Keratinocyte (primary cell): ENCODE data around the gene RAI2. TPM values are rescaled to one million over a fixed set of nuclear protein-coding genes. Genes with fewer than 3 reads are reported as not detected.

Experiments used
- DNase-seq: peaks from one replicate; pipeline ENCODE4 v3.0.0-alpha.2; 2011; ENCODE audit warnings: low read depth, missing footprints, low spot score
- FAIRE-seq: peaks from 2 replicates; lab custom pipeline; 2011; peaks lifted over from hg19 to GRCh38; lab: Jason Lieb, UNC
- H2AFZ ChIP-seq: 2 replicates; pipeline ENCODE4 v1.6.0; 2012; ENCODE audit warnings: low read length, control low read depth, inconsistent platforms; ENCODE audit not compliant: control insufficient read depth
- H3K27ac ChIP-seq: 2 replicates; pipeline ENCODE4 v1.5.1; 2011; ENCODE audit warnings: low read length; ENCODE audit not compliant: control insufficient read depth, insufficient read depth
- H3K27me3 ChIP-seq: 3 replicates; pipeline ENCODE4 v1.6.0; 2011; ENCODE audit warnings: low read length; ENCODE audit not compliant: control insufficient read depth, insufficient read depth; ENCODE audit errors: extremely low read depth
- H3K36me3 ChIP-seq, 2 experiments: 2 replicates in 1 of 2; 3 replicates in 1 of 2; pipeline ENCODE4 v1.5.1; 2011; ENCODE audit warnings: low read length in 2 of 2, mild to moderate bottlenecking in 1 of 2; ENCODE audit not compliant: control insufficient read depth in 2 of 2, insufficient read depth in 2 of 2; ENCODE audit errors: extremely low read depth in 1 of 2
- H3K4me1 ChIP-seq: 3 replicates; pipeline ENCODE4 v1.5.1; 2011; ENCODE audit warnings: low read length; ENCODE audit not compliant: control insufficient read depth, insufficient read depth; ENCODE audit errors: extremely low read depth
- H3K4me2 ChIP-seq: 3 replicates; pipeline ENCODE4 v1.6.0; 2011; ENCODE audit warnings: low read depth, low read length; ENCODE audit not compliant: control insufficient read depth, insufficient read depth; ENCODE audit errors: extremely low read depth
- H3K4me3 ChIP-seq, 3 experiments: fragments of 200-600 bp in 1 of 3; sonication (generic) in 1 of 3; 2 replicates in 2 of 3; 3 replicates in 1 of 3; pipeline ENCODE4 v1.5.1; 2011 to 2016; ENCODE audit warnings: low read length in 3 of 3, mild to moderate bottlenecking in 3 of 3, control low read depth in 2 of 3, inconsistent platforms in 1 of 3, low read depth in 1 of 3, mixed read lengths in 1 of 3, mixed run types in 1 of 3, moderate library complexity in 1 of 3; ENCODE audit not compliant: control insufficient read depth in 2 of 3, insufficient read depth in 2 of 3; ENCODE audit errors: extremely low read depth in 1 of 3
- H3K79me2 ChIP-seq: 2 replicates; pipeline ENCODE4 v1.6.0; 2012; ENCODE audit warnings: low read length; ENCODE audit not compliant: control insufficient read depth, insufficient read depth
- H3K9ac ChIP-seq: 3 replicates; pipeline ENCODE4 v1.6.0; 2011; ENCODE audit warnings: low read length; ENCODE audit not compliant: control insufficient read depth, insufficient read depth; ENCODE audit errors: extremely low read depth
- H3K9me1 ChIP-seq: 3 replicates; pipeline ENCODE4 v1.6.0; 2011; ENCODE audit warnings: low read length; ENCODE audit not compliant: control insufficient read depth, insufficient read depth; ENCODE audit errors: extremely low read depth
- H3K9me3 ChIP-seq: 2 replicates; pipeline ENCODE4 v1.5.1; 2012; ENCODE audit warnings: low read depth, low read length; ENCODE audit not compliant: control insufficient read depth
- H4K20me1 ChIP-seq: 3 replicates; pipeline ENCODE4 v1.6.0; 2011; ENCODE audit warnings: low read length; ENCODE audit not compliant: control insufficient read depth, insufficient read depth; ENCODE audit errors: extremely low read depth
- CTCF ChIP-seq, 3 experiments: IDR thresholded peaks in 1 of 3; conservative IDR thresholded peaks in 1 of 3; optimal IDR thresholded peaks in 1 of 3; 2 replicates in 2 of 3; 3 replicates in 1 of 3; pipeline versions ENCODE3 to v1.5.1; 2011; ENCODE audit warnings: low read length in 3 of 3, mild to moderate bottlenecking in 3 of 3, moderate library complexity in 2 of 3, control low read depth in 1 of 3, inconsistent platforms in 1 of 3; ENCODE audit not compliant: insufficient read depth in 2 of 3; ENCODE audit errors: extremely low read depth in 1 of 3
- EZH2 ChIP-seq: IDR thresholded peaks from one replicate; pipeline ENCODE4 v1.6.1; 2012; ENCODE audit warnings: inconsistent platforms, mild to moderate bottlenecking, low read length, moderate library complexity
- dilution Hi-C: fragments of 300-500 bp; cut with MboI; formaldehyde crosslinking; loops from one replicate; pipeline ENCODE4 v1.7.0; 2020; ENCODE audit warnings: low sequenced_read_pairs; ENCODE audit not compliant: extremely low pct_ligation_motif_present
- polyA plus RNA-seq, 5 experiments: library from polyadenylated mRNA; depleted of rRNA in 3 of 5; stranded (reverse) in 3 of 5; stranded (forward) in 1 of 5; unstranded in 1 of 5; fragments of >200 nt; gene quantifications; 1 replicate in 1 of 5; 2 replicates in 3 of 5; 3 replicates in 1 of 5; pipeline versions ENCODE4 v1.2.1 to v1.2.3, GENCODE V29; 2011 to 2012; ENCODE audit warnings: missing spikeins in 2 of 5, low read depth in 1 of 5, low replicate concordance in 1 of 5

RAI2 gene
- polyA plus RNA-seq, 1 donor (not counting 4 experiments of a cell fraction or from before 2014, with no cell fraction given), result not detected

- no peak overlapping the region for H3K27ac ChIP-seq
- H4K20me1 ChIP-seq, result no peaks in the 10 kb centered on the region
- no peaks in the 10 kb centered on the region for H3K36me3 ChIP-seq
- H3K9ac ChIP-seq, result no peak overlapping the region
- H3K27me3 ChIP-seq, result peaks cover 3% of the 10 kb centered on the region
- H3K4me2 ChIP-seq, result no peak overlapping the region
- H2AFZ ChIP-seq, result no peak overlapping the region
- no peak for FAIRE-seq
- no peaks in the 10 kb centered on the region for H3K9me1 ChIP-seq
- no peak for TF ChIP-seq CTCF (optimal IDR thresholded peaks at IDR 0.05 in 1 of 3, IDR thresholded peaks at IDR 0.05 in 1 of 3, conservative IDR thresholded peaks at IDR 0.05 in 1 of 3; ENCODE audit: extremely low read depth in 1 of 3, insufficient read depth in 2 of 3, low read length in 3 of 3)
- TF ChIP-seq EZH2, result no peak
- no peak overlapping the region for H3K4me3 ChIP-seq
- dilution Hi-C loops, result no loop called here
- no peaks in the 10 kb centered on the region for H3K79me2 ChIP-seq
- H3K9me3 ChIP-seq, result no peaks in the 10 kb centered on the region
- H3K4me1 ChIP-seq, result no peaks in the 10 kb centered on the region
- DNase-seq, result no peak
Measured at GRCh38 chrX:17848545-17849265, 12.4 kb downstream of the RAI2 start.

GRCh38 chrX:17846045-17846444 lies 15.1 kb downstream of the RAI2 start:
- no peak for DNase-seq
- Histone ChIP-seq H3K4me2 (no peak overlapping the region), H4K20me1 (no peaks in the 10 kb centered on the region), H3K4me3 (no peak overlapping the region), H3K9me1 (no peaks in the 10 kb centered on the region), H3K27me3 (peaks cover 3% of the 10 kb centered on the region), H3K79me2 (no peaks in the 10 kb centered on the region), H3K9ac (no peak overlapping the region), H2AFZ (no peak overlapping the region), H3K4me1 (no peaks in the 10 kb centered on the region), H3K27ac (no peak overlapping the region), H3K36me3 (no peaks in the 10 kb centered on the region), H3K9me3 (no peaks in the 10 kb centered on the region)
- TF ChIP-seq CTCF (optimal IDR thresholded peaks at IDR 0.05 in 1 of 3, IDR thresholded peaks at IDR 0.05 in 1 of 3, conservative IDR thresholded peaks at IDR 0.05 in 1 of 3; ENCODE audit: extremely low read depth in 1 of 3, insufficient read depth in 2 of 3, low read length in 3 of 3) (no peak), EZH2 (no peak)
- dilution Hi-C loops, result no loop called here
- FAIRE-seq, result no peak
